ENCODE measurements around the gene SLC5A1. TPM values are rescaled to one million over a fixed set of nuclear protein-coding genes. Genes with fewer than 3 reads are reported as not detected.
"Not testable (repeated sequence)": the region's sequence is repeated elsewhere in the genome, so short reads cannot be mapped to it uniquely, and the experiment has no call there.

SLC5A1 gene
- polyA plus RNA-seq, 3 donors from 2014 or later, result not detected

DNA sequence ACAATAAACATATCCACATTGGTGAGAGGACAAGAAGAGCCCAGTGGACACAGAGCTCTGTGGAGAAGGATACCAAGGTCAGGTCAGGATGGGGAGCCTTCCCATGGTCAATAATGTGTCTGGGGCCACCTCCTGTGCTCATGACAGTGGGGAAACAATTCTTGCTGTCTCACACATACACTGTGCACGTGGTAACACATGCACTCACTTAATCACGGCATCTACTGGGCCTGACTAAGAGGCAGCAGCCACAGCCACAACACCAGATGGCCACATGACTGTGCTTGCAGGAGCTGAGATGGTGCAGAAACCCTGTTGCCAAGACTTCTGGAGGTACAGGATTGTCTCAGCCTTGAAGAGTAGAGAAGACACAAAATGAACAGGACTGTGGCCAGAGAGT lies 87.4 kb downstream of the SLC5A1 start:
- H3K36me3 Mint-ChIP-seq, result no peaks in the 10 kb centered on the region
- no peaks in the 10 kb centered on the region for H3K4me1 Mint-ChIP-seq
- H3K27ac Mint-ChIP-seq, result peak overlapping the region in 1 of 6 donors; percentile 27

GRCh38 chr22:32132126-32132525 lies 89.1 kb downstream of the SLC5A1 start:
- DNase-seq, result no peak
- Mint-ChIP-seq H3K36me3 (no peaks in the 10 kb centered on the region), H3K9me3 (no peaks in the 10 kb centered on the region), H3K27ac (no peak overlapping the region), H3K27me3 (ENCODE audit: low read depth in 3 of 3) (peaks cover 1 to 4% (median 2%) of the 10 kb centered on the region in 3 donors), H3K4me1 (peaks cover 0 to 1% of the 10 kb centered on the region in 2 donors), H3K4me3 (no peak overlapping the region)

More for the DNA sequence above, 87.4 kb downstream of the SLC5A1 start:
- DNase-seq, result no peak
- no peaks in the 10 kb centered on the region for H3K9me3 Mint-ChIP-seq
- no peak overlapping the region for H3K4me3 Mint-ChIP-seq
- H3K27me3 Mint-ChIP-seq (ENCODE audit: low read depth in 3 of 3), result peaks cover 1 to 4% (median 2%) of the 10 kb centered on the region in 3 donors

- H3K27ac Mint-ChIP-seq, result no peak overlapping the region
- peaks cover 2 to 5% (median 2%) of the 10 kb centered on the region in 3 donors for H3K27me3 Mint-ChIP-seq (ENCODE audit: low read depth in 3 of 3)
- DNase-seq, result no peak
- H3K4me1 Mint-ChIP-seq, result peaks cover 6 to 8% of the 10 kb centered on the region in 2 donors
- H3K4me3 Mint-ChIP-seq, result no peak overlapping the region
- H3K9me3 Mint-ChIP-seq, result no peaks in the 10 kb centered on the region
- H3K36me3 Mint-ChIP-seq, result no peaks in the 10 kb centered on the region
These were observed 89.7 kb downstream of the SLC5A1 start for GRCh38 chr22:32132783-32133182.

DNA sequence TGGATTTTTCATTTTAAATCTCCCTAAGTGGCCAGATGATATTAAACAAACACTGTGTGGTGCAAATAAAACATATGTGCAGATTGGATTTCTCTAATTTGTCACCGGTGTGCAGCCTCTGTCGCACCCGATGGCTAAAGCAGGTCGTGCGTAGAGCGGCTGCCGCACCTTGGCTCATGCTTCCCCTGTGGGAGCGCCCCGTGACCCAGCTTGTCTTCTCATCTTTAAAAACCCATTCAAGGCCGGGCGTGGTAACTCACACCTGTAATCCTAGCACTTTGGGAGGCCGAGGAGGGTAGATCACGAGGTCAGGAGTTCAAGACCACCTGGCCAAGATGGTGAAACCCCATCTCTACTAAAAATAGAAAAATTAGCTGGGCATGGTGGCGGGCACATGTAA lies 91.7 kb downstream of the SLC5A1 start:
- not testable (repeated sequence) for DNase-seq; H3K27ac Mint-ChIP-seq; H3K27me3 Mint-ChIP-seq (ENCODE audit: low read depth in 3 of 3); H3K9me3 Mint-ChIP-seq; H3K36me3 Mint-ChIP-seq; H3K4me3 Mint-ChIP-seq
- peaks cover 13 to 14% of the 10 kb centered on the region in 2 donors for H3K4me1 Mint-ChIP-seq

DNA sequence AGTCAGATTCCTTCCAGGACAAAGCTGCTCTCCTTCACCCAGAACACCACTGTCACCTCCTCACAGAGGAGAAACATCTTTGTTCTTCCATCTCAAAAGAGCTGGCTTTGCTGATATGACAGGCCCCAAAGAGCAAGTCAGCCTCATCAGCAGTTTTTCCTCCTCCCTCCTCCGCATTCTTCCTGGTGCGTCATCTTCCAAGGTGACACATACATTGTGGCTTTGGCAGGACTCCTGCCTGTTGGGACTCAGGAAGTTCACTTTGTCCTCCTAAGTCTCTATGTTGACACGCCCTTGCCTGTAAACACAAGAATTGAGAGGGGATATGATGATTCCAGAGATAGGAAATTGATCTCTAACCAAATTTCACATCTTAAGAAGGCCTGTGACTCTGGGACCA lies 92.9 kb downstream of the SLC5A1 start:
- not testable (repeated sequence) for H3K27me3 Mint-ChIP-seq (ENCODE audit: low read depth in 3 of 3); H3K36me3 Mint-ChIP-seq; DNase-seq; H3K9me3 Mint-ChIP-seq; H3K4me3 Mint-ChIP-seq
- Mint-ChIP-seq H3K27ac (peak overlapping the region in 1 of 6 donors; percentile 30), H3K4me1 (peaks cover 13 to 14% of the 10 kb centered on the region in 2 donors)

DNA sequence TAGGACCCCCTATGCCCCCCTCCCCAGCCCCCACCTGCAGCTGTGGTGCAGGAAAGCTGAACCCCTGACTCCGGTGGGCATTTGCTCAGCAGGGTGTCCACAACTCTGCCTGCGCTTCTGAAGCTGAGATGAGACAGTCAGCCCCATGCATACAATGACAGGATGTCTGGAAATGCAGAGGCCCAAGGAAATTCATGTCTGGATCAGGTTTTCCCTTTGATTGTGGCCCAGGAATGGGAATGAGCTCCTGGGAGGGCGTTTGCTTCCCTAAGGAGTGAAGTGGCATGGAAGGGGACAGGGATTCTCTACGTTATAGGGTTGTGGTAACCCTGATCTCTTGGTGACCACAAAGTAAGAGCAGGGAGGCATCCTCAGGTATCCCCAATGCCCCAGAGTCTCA lies 93.8 kb downstream of the SLC5A1 start:
- Mint-ChIP-seq H3K4me1 (peaks cover 13 to 14% of the 10 kb centered on the region in 2 donors), H3K4me3 (peak overlapping the region in 3 of 5 donors; percentile 42 to 92 (median 87))
- not testable (repeated sequence) for H3K36me3 Mint-ChIP-seq; H3K27me3 Mint-ChIP-seq (ENCODE audit: low read depth in 3 of 3); H3K9me3 Mint-ChIP-seq; H3K27ac Mint-ChIP-seq; DNase-seq

DNA sequence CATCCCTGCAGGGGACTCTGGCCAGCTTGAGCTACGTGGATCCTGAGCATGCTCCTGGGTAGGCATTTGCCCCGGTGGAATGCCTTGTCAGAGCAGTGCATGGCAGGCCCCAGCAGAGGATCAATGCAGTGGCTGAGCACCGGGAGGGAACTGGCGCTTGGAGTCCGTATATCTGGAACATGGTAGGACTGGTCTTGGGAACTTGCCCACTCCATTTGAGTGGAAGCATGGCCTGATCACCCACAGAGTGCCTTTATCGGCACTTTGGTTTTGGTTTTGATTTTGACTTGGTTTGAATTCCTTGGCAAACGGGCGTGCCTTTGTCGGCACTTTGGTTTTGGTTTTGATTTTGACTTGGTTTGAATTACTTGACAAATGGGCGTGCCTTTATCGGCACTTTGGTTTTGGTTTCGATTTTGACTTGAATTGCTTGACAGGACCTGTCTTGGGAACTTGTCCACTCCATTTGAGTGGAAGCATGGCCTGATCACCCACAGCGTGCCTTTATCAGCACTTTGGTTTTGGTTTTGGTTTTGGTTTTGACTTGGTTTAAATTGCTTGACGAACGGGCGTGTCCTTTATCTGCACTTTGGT lies 94.8 kb downstream of the SLC5A1 start:
- DNase-seq, result peak; percentile 59 to 64 (median 60)
- Mint-ChIP-seq H3K27ac (peak overlapping the region; percentile 41 to 91 (median 86)), H3K4me1 (peaks cover 13 to 14% of the 10 kb centered on the region in 2 donors), H3K4me3 (peak overlapping the region; percentile 87 to 92 (median 89))
- H3K9me3 Mint-ChIP-seq; H3K36me3 Mint-ChIP-seq; H3K27me3 Mint-ChIP-seq (ENCODE audit: low read depth in 3 of 3): not testable (repeated sequence)

- H3K4me1 Mint-ChIP-seq, result peaks cover 13 to 14% of the 10 kb centered on the region in 2 donors
- H3K9me3 Mint-ChIP-seq; DNase-seq; H3K36me3 Mint-ChIP-seq; H3K27me3 Mint-ChIP-seq (ENCODE audit: low read depth in 3 of 3): not testable (repeated sequence)
- peak overlapping the region; percentile 10 to 91 (median 83) for H3K27ac Mint-ChIP-seq
- peak overlapping the region; percentile 87 to 92 (median 89) for H3K4me3 Mint-ChIP-seq
These were observed 95.5 kb downstream of the SLC5A1 start for GRCh38 chr22:32138576-32138975.

DNA sequence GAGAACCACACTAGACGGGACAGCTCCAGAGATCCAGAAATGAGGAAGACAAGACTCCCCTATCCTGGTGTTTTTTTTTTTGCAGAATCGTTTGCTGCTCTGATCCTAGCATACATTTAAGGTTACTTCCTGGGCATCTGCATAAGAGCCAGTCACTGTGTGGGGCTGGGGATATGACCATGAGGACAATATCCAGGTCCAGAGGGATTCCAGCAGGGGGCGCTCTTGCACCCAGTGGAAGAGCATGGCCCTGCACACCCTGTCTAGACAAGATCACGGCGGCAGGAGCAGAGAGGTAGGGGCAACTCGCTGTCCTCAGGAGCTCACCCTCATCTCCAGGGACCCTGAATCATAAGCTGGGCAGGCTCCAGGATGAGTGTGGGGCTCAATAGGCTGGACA lies 97.6 kb downstream of the SLC5A1 start:
- not testable (repeated sequence) for H3K9me3 Mint-ChIP-seq; H3K27me3 Mint-ChIP-seq (ENCODE audit: low read depth in 3 of 3); H3K4me3 Mint-ChIP-seq; H3K27ac Mint-ChIP-seq; DNase-seq; H3K36me3 Mint-ChIP-seq
- peaks cover 13 to 14% of the 10 kb centered on the region in 2 donors for H3K4me1 Mint-ChIP-seq

DNA sequence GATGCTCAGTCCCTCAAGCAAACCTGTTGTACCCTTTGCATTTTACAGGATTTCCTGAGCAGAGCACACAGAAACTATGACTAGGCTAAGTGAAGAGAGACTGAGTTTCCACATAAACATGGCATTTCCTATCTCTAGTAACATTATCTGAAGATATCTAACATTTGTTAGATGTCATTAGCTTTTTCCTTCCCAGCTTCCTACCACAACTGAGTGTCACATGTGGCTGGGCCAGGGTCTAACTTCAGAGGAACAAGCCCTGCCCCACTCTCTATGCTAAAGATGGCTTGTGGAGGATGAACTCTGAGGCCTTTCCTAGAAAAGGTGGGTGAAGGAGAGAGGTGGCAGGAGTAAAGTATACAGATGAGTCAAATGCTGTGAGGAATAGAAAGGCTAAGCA lies 99.5 kb downstream of the SLC5A1 start:
- Mint-ChIP-seq H3K4me1 (peaks cover 8 to 9% of the 10 kb centered on the region in 2 donors), H3K9me3 (peaks cover 0 to 10% (median 4%) of the 10 kb centered on the region in 6 donors), H3K4me3 (no peak overlapping the region), H3K27me3 (ENCODE audit: low read depth in 3 of 3) (peaks cover 5 to 12% (median 7%) of the 10 kb centered on the region in 3 donors), H3K36me3 (peaks cover 0 to 2% (median 0%) of the 10 kb centered on the region in 3 donors), H3K27ac (no peak overlapping the region)
- no peak for DNase-seq

DNA sequence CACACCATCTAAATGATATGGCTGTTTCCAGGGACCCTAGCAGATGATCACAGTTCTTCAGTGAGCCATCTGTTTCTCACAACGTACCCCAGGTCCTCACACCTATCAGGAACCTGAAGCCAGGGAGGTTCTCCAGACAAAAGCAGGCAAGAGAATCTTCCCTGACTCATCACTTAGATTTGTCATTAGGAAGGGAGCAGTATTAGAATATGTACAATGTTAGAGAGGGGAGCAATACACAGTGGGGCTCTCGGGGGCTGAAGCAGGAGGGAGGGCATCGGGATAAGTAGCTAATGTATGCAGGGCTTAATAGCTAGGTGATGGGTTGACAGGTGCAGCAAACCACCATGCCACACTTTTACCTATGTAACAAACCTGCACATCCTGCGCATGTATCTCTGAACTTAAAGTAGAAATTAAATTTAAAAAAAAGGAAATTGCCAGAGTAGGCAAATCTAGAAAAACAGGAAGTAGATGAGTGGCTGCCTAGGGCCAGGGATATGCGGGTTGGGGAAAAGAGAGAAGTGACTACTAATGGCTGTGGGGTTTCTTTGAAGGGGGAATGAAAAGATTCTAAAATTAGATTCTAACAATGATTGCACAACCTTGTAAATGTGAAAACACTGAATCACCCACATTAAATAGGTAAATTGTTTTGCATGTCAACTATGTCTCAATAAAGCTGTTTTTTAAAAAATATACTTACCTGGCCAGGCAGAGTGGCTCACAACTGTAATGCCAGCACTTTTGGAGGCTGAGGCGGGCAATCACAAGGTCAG lies 101.6 kb downstream of the SLC5A1 start:
- Mint-ChIP-seq H3K36me3 (peaks cover 0 to 3% (median 0%) of the 10 kb centered on the region in 3 donors), H3K4me1 (no peaks in the 10 kb centered on the region), H3K4me3 (no peak overlapping the region), H3K27me3 (ENCODE audit: low read depth in 3 of 3) (peaks cover 0 to 7% (median 5%) of the 10 kb centered on the region in 3 donors), H3K9me3 (peaks cover 0 to 19% (median 8%) of the 10 kb centered on the region in 6 donors), H3K27ac (no peak overlapping the region)
- DNase-seq, result no peak

- peaks cover 0 to 19% (median 8%) of the 10 kb centered on the region in 6 donors for H3K9me3 Mint-ChIP-seq
- DNase-seq; H3K4me1 Mint-ChIP-seq; H3K27me3 Mint-ChIP-seq (ENCODE audit: low read depth in 3 of 3); H3K4me3 Mint-ChIP-seq; H3K27ac Mint-ChIP-seq; H3K36me3 Mint-ChIP-seq: not testable (repeated sequence)
These were observed 104.1 kb downstream of the SLC5A1 start for GRCh38 chr22:32147128-32147527.

DNA sequence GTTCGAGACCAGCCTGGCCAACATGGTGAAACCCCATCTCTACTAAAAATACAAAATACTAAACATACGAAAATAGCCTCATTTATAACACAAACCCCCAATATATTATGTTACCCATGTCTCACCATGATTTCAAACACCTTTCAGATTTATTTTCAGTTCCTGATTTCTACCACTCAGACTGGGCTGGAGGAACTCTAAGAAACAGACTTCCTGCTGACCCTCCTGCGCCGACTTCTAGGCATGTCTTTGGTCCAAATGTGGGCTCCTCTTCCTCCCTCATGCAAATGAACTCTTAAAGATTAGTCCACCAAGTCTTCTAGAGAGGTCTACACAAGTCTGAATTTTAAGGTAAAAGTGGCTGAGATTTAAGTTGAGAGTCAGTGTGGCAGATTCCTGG lies 105.3 kb downstream of the SLC5A1 start:
- not testable (repeated sequence) for H3K4me1 Mint-ChIP-seq; H3K27me3 Mint-ChIP-seq (ENCODE audit: low read depth in 3 of 3); H3K27ac Mint-ChIP-seq; DNase-seq; H3K36me3 Mint-ChIP-seq; H3K4me3 Mint-ChIP-seq
- peaks cover 0 to 19% (median 8%) of the 10 kb centered on the region in 6 donors for H3K9me3 Mint-ChIP-seq

DNA sequence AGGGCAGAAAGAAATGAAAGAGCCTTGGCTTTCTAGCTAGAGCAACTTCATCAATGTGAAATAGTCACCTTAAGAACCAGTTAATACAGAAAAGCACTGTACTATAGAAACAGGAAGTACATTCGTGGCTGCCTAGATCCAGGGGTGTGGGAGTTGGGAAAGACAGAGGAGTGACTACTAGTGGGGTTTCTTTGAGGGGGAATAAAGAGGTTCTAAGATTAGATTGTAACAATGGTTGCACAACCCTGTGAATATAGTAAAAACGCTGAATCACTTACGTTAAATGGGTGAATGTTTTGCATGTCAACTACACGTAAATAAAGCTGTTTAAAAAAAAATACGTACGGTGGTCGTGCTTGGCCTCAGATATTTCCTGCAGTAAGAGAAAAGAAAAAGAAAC lies 107.6 kb downstream of the SLC5A1 start:
- H3K36me3 Mint-ChIP-seq, H3K4me3 Mint-ChIP-seq, DNase-seq, H3K4me1 Mint-ChIP-seq, H3K27ac Mint-ChIP-seq: not testable (repeated sequence)
- Mint-ChIP-seq H3K9me3 (peaks cover 0 to 19% (median 8%) of the 10 kb centered on the region in 6 donors), H3K27me3 (ENCODE audit: low read depth in 3 of 3) (peaks cover 3 to 12% (median 6%) of the 10 kb centered on the region in 3 donors)
